ENCODE measurements around the gene PRRG1. TPM values are rescaled to one million over a fixed set of nuclear protein-coding genes. Genes with fewer than 3 reads are reported as not detected.
A peak's percentile ranks its signal among the peaks of the same experiment; 100 is the strongest.
"Not testable (repeated sequence)": the region's sequence is repeated elsewhere in the genome, so short reads cannot be mapped to it uniquely, and the experiment has no call there.

The PRRG1 gene
- total RNA-seq, 1 donor: 15.3 TPM

GRCh38 chrX:37407736-37408135 lies 58.6 kb downstream of the PRRG1 start:
- DNase-seq (ENCODE audit: low read depth): no peak
- TF ChIP-seq CTCF (IDR thresholded peaks at IDR 0.05; ENCODE audit: insufficient read depth, low read length): no peak
- no peak overlapping the region for H3K4me3 ChIP-seq (ENCODE audit: low read depth, low read length)

GRCh38 chrX:37409278-37409677 lies 60.1 kb downstream of the PRRG1 start:
- H3K4me3 ChIP-seq (ENCODE audit: low read depth, low read length): no peak overlapping the region
- no peak for DNase-seq (ENCODE audit: low read depth)

GRCh38 chrX:37420185-37420584 lies 71.0 kb downstream of the PRRG1 start:
- H3K4me3 ChIP-seq (ENCODE audit: low read depth, low read length): no peak overlapping the region
- DNase-seq (ENCODE audit: low read depth): no peak
- no peak for TF ChIP-seq CTCF (IDR thresholded peaks at IDR 0.05; ENCODE audit: insufficient read depth, low read length)

More at GRCh38 chrX:37409278-37409677, 60.1 kb downstream of the PRRG1 start:
- no peak for TF ChIP-seq CTCF (IDR thresholded peaks at IDR 0.05; ENCODE audit: insufficient read depth, low read length)

GRCh38 chrX:37420756-37421155 lies 71.6 kb downstream of the PRRG1 start:
- DNase-seq (ENCODE audit: low read depth): no peak
- H3K4me3 ChIP-seq (ENCODE audit: low read depth, low read length): no peak overlapping the region
- no peak for TF ChIP-seq CTCF (IDR thresholded peaks at IDR 0.05; ENCODE audit: insufficient read depth, low read length)

- H3K4me3 ChIP-seq (ENCODE audit: low read depth, low read length): no peak overlapping the region
- DNase-seq (ENCODE audit: low read depth): peak; percentile 36
- TF ChIP-seq CTCF (IDR thresholded peaks at IDR 0.05; ENCODE audit: insufficient read depth, low read length): no peak
Measured at GRCh38 chrX:37424000-37424429, 74.9 kb downstream of the PRRG1 start.

- no peak for TF ChIP-seq CTCF (IDR thresholded peaks at IDR 0.05; ENCODE audit: insufficient read depth, low read length)
- no peak overlapping the region for H3K4me3 ChIP-seq (ENCODE audit: low read depth, low read length)
- no peak for DNase-seq (ENCODE audit: low read depth)
Measured at GRCh38 chrX:37425370-37425769, 76.2 kb downstream of the PRRG1 start.

- DNase-seq (ENCODE audit: low read depth); H3K4me3 ChIP-seq (ENCODE audit: low read depth, low read length): not testable (repeated sequence)
Measured at GRCh38 chrX:37428962-37429361, 79.8 kb downstream of the PRRG1 start.
